Activated T-helper 1 cell treated with anti-CD3 and anti-CD28 coated beads, Interleukin-12 subunit alpha, Interleukin-12 subunit beta, Interleukin-2, Interleukin-4 antibody, amounts not matched to agents 30 ng/mL and 10 ng/mL and 1 ng/mL, durations not matched to agents 14 hours and 24 hours and 36 hours (primary cell): ENCODE measurements around the gene EDEM3. TPM values are rescaled to one million over a fixed set of nuclear protein-coding genes. Genes with fewer than 3 reads are reported as not detected.

Experiments used
- DNase-seq: peaks from one replicate; pipeline ENCODE4 v3.0.0; 2021; ENCODE audit warnings: low spot score
- H3K27ac Mint-ChIP-seq: one replicate; pipeline ENCODE4 v1.8.0; 2021; ENCODE audit warnings: mild to moderate bottlenecking, mixed read lengths
- H3K27me3 Mint-ChIP-seq: one replicate; pipeline ENCODE4 v1.8.0; 2022; ENCODE audit warnings: mild to moderate bottlenecking, moderate library complexity, mixed read lengths; ENCODE audit not compliant: insufficient read depth
- H3K36me3 Mint-ChIP-seq: one replicate; pipeline ENCODE4 v1.8.0; 2021; ENCODE audit warnings: low read depth, mixed read lengths
- H3K4me1 Mint-ChIP-seq: one replicate; pipeline ENCODE4 v1.8.0; 2021; ENCODE audit warnings: low read depth, mixed read lengths
- H3K4me3 Mint-ChIP-seq: one replicate; pipeline ENCODE4 v1.8.0; 2021; ENCODE audit warnings: mild to moderate bottlenecking, moderate library complexity, mixed read lengths
- H3K9me3 Mint-ChIP-seq: one replicate; pipeline ENCODE4 v1.8.0; 2021; ENCODE audit warnings: mixed read lengths
- intact Hi-C: fragments of 100-400 bp; cut with micrococcal nuclease; formaldehyde crosslinking; loops from one replicate; pipeline ENCODE4 v1.15.1; 2024
- total RNA-seq: library from RNA; stranded (reverse); gene quantifications from 2 replicates; pipeline ENCODE4 v1.2.3, GENCODE V29; 2022

EDEM3 gene
- total RNA-seq, 1 donor from 2014 or later, result 23.8 TPM

- H3K27ac Mint-ChIP-seq, result no peak overlapping the region
- H3K4me1 Mint-ChIP-seq, result no peaks in the 10 kb centered on the region
- peaks cover 3% of the 10 kb centered on the region for H3K9me3 Mint-ChIP-seq
- H3K4me3 Mint-ChIP-seq, result no peak overlapping the region
- DNase-seq, result no peak
- H3K36me3 Mint-ChIP-seq, result no peaks in the 10 kb centered on the region
- intact Hi-C loops, result no loop called here
- H3K27me3 Mint-ChIP-seq, result peaks cover 2% of the 10 kb centered on the region
Measured at GRCh38 chr1:184649451-184649888, 105.2 kb downstream of the EDEM3 start.

- peaks cover 7% of the 10 kb centered on the region for H3K27me3 Mint-ChIP-seq
Measured at GRCh38 chr1:184648856-184649201, 105.8 kb downstream of the EDEM3 start.

GRCh38 chr1:184648160-184648855 lies 106.3 kb downstream of the EDEM3 start:
- Mint-ChIP-seq H3K4me3 (no peak overlapping the region), H3K9me3 (peaks cover 3% of the 10 kb centered on the region), H3K27ac (no peak overlapping the region), H3K36me3 (no peaks in the 10 kb centered on the region), H3K4me1 (no peaks in the 10 kb centered on the region), H3K27me3 (peaks cover 7% of the 10 kb centered on the region)
- intact Hi-C loops, result no loop called here
- no peak for DNase-seq

More at GRCh38 chr1:184648856-184649201, 105.8 kb downstream of the EDEM3 start:
- Mint-ChIP-seq H3K4me3 (no peak overlapping the region), H3K36me3 (no peaks in the 10 kb centered on the region), H3K4me1 (no peaks in the 10 kb centered on the region), H3K9me3 (peaks cover 3% of the 10 kb centered on the region), H3K27ac (no peak overlapping the region)
- intact Hi-C loops, result no loop called here
- DNase-seq, result no peak

- peaks cover 3% of the 10 kb centered on the region for H3K9me3 Mint-ChIP-seq
- peaks cover 5% of the 10 kb centered on the region for H3K27me3 Mint-ChIP-seq
- H3K4me3 Mint-ChIP-seq, result no peak overlapping the region
- intact Hi-C loops, result no loop called here
- no peaks in the 10 kb centered on the region for H3K4me1 Mint-ChIP-seq
- DNase-seq, result no peak
- H3K36me3 Mint-ChIP-seq, result no peaks in the 10 kb centered on the region
- H3K27ac Mint-ChIP-seq, result no peak overlapping the region
Measured at GRCh38 chr1:184647471-184647870, 107.2 kb downstream of the EDEM3 start.

- no peak overlapping the region for H3K4me3 Mint-ChIP-seq
- intact Hi-C loops, result no loop called here
- H3K4me1 Mint-ChIP-seq, result no peaks in the 10 kb centered on the region
- H3K36me3 Mint-ChIP-seq, result no peaks in the 10 kb centered on the region
- H3K27me3 Mint-ChIP-seq, result peaks cover 10% of the 10 kb centered on the region
- no peak overlapping the region for H3K27ac Mint-ChIP-seq
- H3K9me3 Mint-ChIP-seq, result peaks cover 3% of the 10 kb centered on the region
- DNase-seq, result no peak
Measured at GRCh38 chr1:184646824-184647223, 107.8 kb downstream of the EDEM3 start.

- Mint-ChIP-seq H3K36me3 (no peaks in the 10 kb centered on the region), H3K27ac (no peak overlapping the region)
Measured at GRCh38 chr1:184646178-184646701, 108.4 kb downstream of the EDEM3 start.

GRCh38 chr1:184644771-184645170 lies 109.9 kb downstream of the EDEM3 start:
- H3K27me3 Mint-ChIP-seq, result peaks cover 10% of the 10 kb centered on the region
- no peak overlapping the region for H3K4me3 Mint-ChIP-seq
- intact Hi-C loops, result no loop called here

More at GRCh38 chr1:184646178-184646701, 108.4 kb downstream of the EDEM3 start:
- Mint-ChIP-seq H3K9me3 (no peaks in the 10 kb centered on the region), H3K27me3 (peaks cover 10% of the 10 kb centered on the region), H3K4me1 (no peaks in the 10 kb centered on the region), H3K4me3 (no peak overlapping the region)
- intact Hi-C loops, result no loop called here
- no peak for DNase-seq

GRCh38 chr1:184643661-184644060 lies 111.0 kb downstream of the EDEM3 start:
- DNase-seq, result no peak
- peaks cover 10% of the 10 kb centered on the region for H3K27me3 Mint-ChIP-seq
- no peaks in the 10 kb centered on the region for H3K4me1 Mint-ChIP-seq
- no peak overlapping the region for H3K27ac Mint-ChIP-seq
- intact Hi-C loops, result no loop called here
- no peaks in the 10 kb centered on the region for H3K9me3 Mint-ChIP-seq
- H3K4me3 Mint-ChIP-seq, result no peak overlapping the region
- H3K36me3 Mint-ChIP-seq, result no peaks in the 10 kb centered on the region

More at GRCh38 chr1:184644771-184645170, 109.9 kb downstream of the EDEM3 start:
- Mint-ChIP-seq H3K36me3 (no peaks in the 10 kb centered on the region), H3K9me3 (no peaks in the 10 kb centered on the region), H3K4me1 (no peaks in the 10 kb centered on the region), H3K27ac (no peak overlapping the region)
- no peak for DNase-seq

- no peaks in the 10 kb centered on the region for H3K4me1 Mint-ChIP-seq
- H3K9me3 Mint-ChIP-seq, result no peaks in the 10 kb centered on the region
- H3K36me3 Mint-ChIP-seq, result no peaks in the 10 kb centered on the region
- intact Hi-C loops, result no loop called here
- DNase-seq, result no peak
- peaks cover 13% of the 10 kb centered on the region for H3K27me3 Mint-ChIP-seq
- H3K4me3 Mint-ChIP-seq, result no peak overlapping the region
- H3K27ac Mint-ChIP-seq, result no peak overlapping the region
Measured at GRCh38 chr1:184641894-184642293, 112.8 kb downstream of the EDEM3 start.

GRCh38 chr1:184640505-184640904 lies 114.2 kb downstream of the EDEM3 start:
- intact Hi-C loops, result no loop called here
- no peak overlapping the region for H3K27ac Mint-ChIP-seq
- peaks cover 13% of the 10 kb centered on the region for H3K27me3 Mint-ChIP-seq
- H3K9me3 Mint-ChIP-seq, result no peaks in the 10 kb centered on the region
- no peaks in the 10 kb centered on the region for H3K36me3 Mint-ChIP-seq
- no peaks in the 10 kb centered on the region for H3K4me1 Mint-ChIP-seq
- no peak for DNase-seq
- no peak overlapping the region for H3K4me3 Mint-ChIP-seq

Other genes starting within 250 kb of the EDEM3 start
- gene NIBAN1, start 219.7 kb upstream of the EDEM3 start, total RNA-seq, result 17.3 and 19.0 TPM in 2 replicates